ENCODE data around the gene AOX1.

DNA sequence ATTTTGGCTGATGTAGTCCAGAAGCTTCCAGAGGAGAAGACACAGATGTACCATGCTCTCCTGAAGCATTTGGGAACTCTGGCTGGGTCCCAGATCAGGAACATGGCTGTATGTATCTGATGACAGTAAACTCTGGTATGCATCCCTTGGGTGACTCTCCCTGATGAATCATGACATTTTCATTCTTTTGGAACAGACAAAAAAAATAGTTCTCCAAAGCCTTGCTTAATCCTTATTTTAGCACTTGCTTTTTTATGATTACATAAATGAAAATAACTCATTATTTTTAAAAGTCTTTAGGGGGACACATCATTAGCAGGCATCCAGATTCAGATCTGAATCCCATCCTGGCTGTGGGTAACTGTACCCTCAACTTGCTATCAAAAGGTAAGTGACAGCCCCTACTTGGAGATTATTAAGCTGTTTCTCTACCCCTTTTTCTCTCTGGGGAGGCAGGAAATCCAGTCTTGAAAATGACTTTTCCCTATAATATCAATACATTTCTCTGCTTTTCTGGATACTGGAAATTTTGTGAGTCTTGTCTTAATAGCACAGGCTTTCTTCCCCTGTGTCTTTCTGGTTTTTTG is 23.3 kb downstream of the AOX1 start:
- TF ChIP-seq, protein P1, sequence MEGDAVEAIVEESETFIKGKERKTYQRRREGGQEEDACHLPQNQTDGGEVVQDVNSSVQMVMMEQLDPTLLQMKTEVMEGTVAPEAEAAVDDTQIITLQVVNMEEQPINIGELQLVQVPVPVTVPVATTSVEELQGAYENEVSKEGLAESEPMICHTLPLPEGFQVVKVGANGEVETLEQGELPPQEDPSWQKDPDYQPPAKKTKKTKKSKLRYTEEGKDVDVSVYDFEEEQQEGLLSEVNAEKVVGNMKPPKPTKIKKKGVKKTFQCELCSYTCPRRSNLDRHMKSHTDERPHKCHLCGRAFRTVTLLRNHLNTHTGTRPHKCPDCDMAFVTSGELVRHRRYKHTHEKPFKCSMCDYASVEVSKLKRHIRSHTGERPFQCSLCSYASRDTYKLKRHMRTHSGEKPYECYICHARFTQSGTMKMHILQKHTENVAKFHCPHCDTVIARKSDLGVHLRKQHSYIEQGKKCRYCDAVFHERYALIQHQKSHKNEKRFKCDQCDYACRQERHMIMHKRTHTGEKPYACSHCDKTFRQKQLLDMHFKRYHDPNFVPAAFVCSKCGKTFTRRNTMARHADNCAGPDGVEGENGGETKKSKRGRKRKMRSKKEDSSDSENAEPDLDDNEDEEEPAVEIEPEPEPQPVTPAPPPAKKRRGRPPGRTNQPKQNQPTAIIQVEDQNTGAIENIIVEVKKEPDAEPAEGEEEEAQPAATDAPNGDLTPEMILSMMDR (conservative IDR thresholded peaks at IDR 0.05), result no peak
- TF ChIP-seq ZFX (IDR thresholded peaks at IDR 0.05), result no peak
